ENCODE results near the gene CNGA2. TPM values are rescaled to one million over a fixed set of nuclear protein-coding genes. Genes with fewer than 3 reads are reported as not detected.

CNGA2 gene
- polyA plus RNA-seq, 3 donors = not detected

DNA sequence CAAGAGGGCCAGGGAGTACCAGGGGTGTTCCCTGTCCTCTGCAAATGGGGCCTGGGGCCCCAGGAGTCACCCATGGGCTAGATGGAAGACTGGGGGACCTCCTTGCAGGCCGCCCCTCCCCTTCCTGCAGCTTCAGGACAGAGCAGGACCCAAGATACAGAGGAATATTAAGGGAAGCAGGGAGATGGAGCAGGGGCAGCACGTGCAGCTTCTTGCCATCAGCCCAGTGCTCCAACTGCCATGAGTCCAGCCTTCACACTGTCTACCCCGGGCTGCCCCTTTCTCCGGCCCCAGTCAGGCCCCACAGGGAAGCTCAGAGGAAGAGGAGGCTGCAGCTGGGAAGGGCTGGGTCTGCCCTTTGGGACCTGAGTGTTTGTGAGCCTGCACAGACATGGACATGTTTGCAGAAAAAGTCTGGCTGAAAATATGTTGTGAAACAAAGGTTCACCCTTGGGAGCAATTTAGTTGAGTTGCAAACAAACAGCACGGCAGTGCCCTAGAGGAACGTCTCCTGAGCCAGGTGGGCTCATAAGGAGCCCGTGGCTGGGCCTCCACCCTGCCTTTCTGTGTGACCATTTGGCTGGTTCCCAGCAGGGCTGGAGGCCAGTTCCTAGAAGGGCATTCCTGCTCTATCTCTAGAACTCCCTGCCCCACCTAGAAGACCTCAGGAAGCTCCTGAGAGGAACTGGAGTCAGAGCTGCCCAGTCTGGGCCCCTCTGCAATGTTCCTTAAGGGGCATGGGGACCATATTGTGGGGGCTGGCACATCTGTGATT lies 9.8 kb upstream of the CNGA2 start:
- no peaks in the 10 kb centered on the region for H3K79me2 ChIP-seq (ENCODE audit: insufficient read depth, low read length)
- no peak overlapping the region for H3K9ac ChIP-seq (ENCODE audit: insufficient read depth, low read length, poor library complexity, severe bottlenecking)
- H3K36me3 ChIP-seq (replicated peaks in 1 of 2; ENCODE audit: control insufficient read depth in 1 of 2, insufficient read depth in 2 of 2, low read length in 2 of 2) = no peaks in the 10 kb centered on the region
- Mint-ChIP-seq H3K27ac (no peak overlapping the region), H3K27me3 (ENCODE audit: low read depth in 3 of 3) (peaks cover 3 to 5% (median 4%) of the 10 kb centered on the region in 3 donors), H3K4me3 (no peak overlapping the region), H3K36me3 (no peaks in the 10 kb centered on the region), H3K4me1 (peaks cover 14% of the 10 kb centered on the region), H3K9me3 (peaks cover 0 to 3% (median 0%) of the 10 kb centered on the region in 7 donors)
- no peaks in the 10 kb centered on the region for H4K20me1 ChIP-seq (ENCODE audit: insufficient read depth, low read length)
- H3K4me3 ChIP-seq (replicated peaks in 1 of 3; ENCODE audit: low read depth in 2 of 3, low read length in 3 of 3) = no peak overlapping the region
- intact Hi-C loops (cut with micrococcal nuclease) = no loop called here
- H3K27ac ChIP-seq (ENCODE audit: low read depth in 1 of 2, low read length in 2 of 2) = no peak overlapping the region
- H3K4me2 ChIP-seq (replicated peaks; ENCODE audit: extremely low read depth, low read length, poor library complexity, severe bottlenecking) = no peak overlapping the region
- no peak for DNase-seq
- H3K27me3 ChIP-seq (ENCODE audit: control insufficient read depth in 2 of 2, insufficient read depth in 2 of 2, low read length in 2 of 2) = no peaks in the 10 kb centered on the region
- no peaks in the 10 kb centered on the region for H3K9me3 ChIP-seq (replicated peaks in 1 of 2; ENCODE audit: control insufficient read depth in 1 of 2, insufficient read depth in 1 of 2, low read length in 2 of 2)
- TF ChIP-seq, protein P1, sequence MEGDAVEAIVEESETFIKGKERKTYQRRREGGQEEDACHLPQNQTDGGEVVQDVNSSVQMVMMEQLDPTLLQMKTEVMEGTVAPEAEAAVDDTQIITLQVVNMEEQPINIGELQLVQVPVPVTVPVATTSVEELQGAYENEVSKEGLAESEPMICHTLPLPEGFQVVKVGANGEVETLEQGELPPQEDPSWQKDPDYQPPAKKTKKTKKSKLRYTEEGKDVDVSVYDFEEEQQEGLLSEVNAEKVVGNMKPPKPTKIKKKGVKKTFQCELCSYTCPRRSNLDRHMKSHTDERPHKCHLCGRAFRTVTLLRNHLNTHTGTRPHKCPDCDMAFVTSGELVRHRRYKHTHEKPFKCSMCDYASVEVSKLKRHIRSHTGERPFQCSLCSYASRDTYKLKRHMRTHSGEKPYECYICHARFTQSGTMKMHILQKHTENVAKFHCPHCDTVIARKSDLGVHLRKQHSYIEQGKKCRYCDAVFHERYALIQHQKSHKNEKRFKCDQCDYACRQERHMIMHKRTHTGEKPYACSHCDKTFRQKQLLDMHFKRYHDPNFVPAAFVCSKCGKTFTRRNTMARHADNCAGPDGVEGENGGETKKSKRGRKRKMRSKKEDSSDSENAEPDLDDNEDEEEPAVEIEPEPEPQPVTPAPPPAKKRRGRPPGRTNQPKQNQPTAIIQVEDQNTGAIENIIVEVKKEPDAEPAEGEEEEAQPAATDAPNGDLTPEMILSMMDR (IDR thresholded peaks at IDR 0.05) = no peak
- H2AFZ ChIP-seq (ENCODE audit: insufficient read depth, low read depth, low read length, poor library complexity, severe bottlenecking) = no peak overlapping the region
- H3K4me1 ChIP-seq (ENCODE audit: control insufficient read depth in 1 of 2, insufficient read depth in 2 of 2, low read length in 2 of 2) = peaks cover 6% of the 10 kb centered on the region in 2 donors
- 83% methylated on average over 4 of the region's 7 CpGs for WGBS (ENCODE audit: insufficient coverage)

DNA sequence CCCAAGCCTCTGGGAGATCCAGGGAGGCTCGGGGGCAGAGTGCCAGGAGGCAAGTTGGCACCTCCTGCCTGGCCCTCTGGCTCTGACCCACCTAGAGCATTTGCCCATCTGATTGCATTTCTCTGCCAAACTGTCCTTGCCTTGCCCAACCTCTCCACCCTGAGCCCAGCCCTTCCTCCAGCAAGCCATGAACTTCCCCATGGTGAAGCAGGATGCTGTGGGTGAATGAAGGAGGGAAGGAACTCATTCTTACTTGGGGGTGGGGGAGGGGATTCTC lies 9.3 kb upstream of the CNGA2 start:
- no peak overlapping the region for H3K27ac ChIP-seq (ENCODE audit: low read depth in 1 of 2, low read length in 2 of 2)
- H4K20me1 ChIP-seq (ENCODE audit: insufficient read depth, low read length) = no peaks in the 10 kb centered on the region
- no peaks in the 10 kb centered on the region for H3K9me3 ChIP-seq (replicated peaks in 1 of 2; ENCODE audit: control insufficient read depth in 1 of 2, insufficient read depth in 1 of 2, low read length in 2 of 2)
- H3K4me3 ChIP-seq (replicated peaks in 1 of 3; ENCODE audit: low read depth in 2 of 3, low read length in 3 of 3) = no peak overlapping the region
- intact Hi-C loops (cut with micrococcal nuclease) = no loop called here
- Mint-ChIP-seq H3K4me1 (peaks cover 14% of the 10 kb centered on the region), H3K36me3 (no peaks in the 10 kb centered on the region), H3K27ac (no peak overlapping the region), H3K27me3 (ENCODE audit: low read depth in 3 of 3) (peaks cover 4 to 7% (median 4%) of the 10 kb centered on the region in 3 donors), H3K9me3 (peaks cover 0 to 3% (median 0%) of the 10 kb centered on the region in 7 donors), H3K4me3 (no peak overlapping the region)
- H3K9ac ChIP-seq (ENCODE audit: insufficient read depth, low read length, poor library complexity, severe bottlenecking) = no peak overlapping the region
- TF ChIP-seq, protein P1 (IDR thresholded peaks at IDR 0.05) = no peak
- no peaks in the 10 kb centered on the region for H3K79me2 ChIP-seq (ENCODE audit: insufficient read depth, low read length)
- no peak overlapping the region for H3K4me2 ChIP-seq (replicated peaks; ENCODE audit: extremely low read depth, low read length, poor library complexity, severe bottlenecking)
- H2AFZ ChIP-seq (ENCODE audit: insufficient read depth, low read depth, low read length, poor library complexity, severe bottlenecking) = no peak overlapping the region
- no peak for DNase-seq
- no peaks in the 10 kb centered on the region for H3K27me3 ChIP-seq (ENCODE audit: control insufficient read depth in 2 of 2, insufficient read depth in 2 of 2, low read length in 2 of 2)
- peaks cover 6% of the 10 kb centered on the region in 2 donors for H3K4me1 ChIP-seq (ENCODE audit: control insufficient read depth in 1 of 2, insufficient read depth in 2 of 2, low read length in 2 of 2)
- no CpG with 5 or more reads among the region's 1 CpG for WGBS (ENCODE audit: insufficient coverage)
- no peaks in the 10 kb centered on the region for H3K36me3 ChIP-seq (replicated peaks in 1 of 2; ENCODE audit: control insufficient read depth in 1 of 2, insufficient read depth in 2 of 2, low read length in 2 of 2)

Data from CD14-positive monocyte (primary cell).